DOHH2 (cell line): ENCODE data around the gene HP.

Source experiments
- CTCF ChIP-seq: fragments of 200-600 bp; sonication (generic); IDR thresholded peaks from one replicate; pipeline ENCODE4 v1.5.1; 2014; ENCODE audit warnings: antibody characterized with exemption, mild to moderate bottlenecking, low read depth, low read length; ENCODE audit not compliant: poor library complexity, severe bottlenecking
- EZH2phosphoT487 ChIP-seq: fragments of 200-600 bp; sonication (generic); IDR thresholded peaks from 2 replicates; pipeline ENCODE4 v1.6.1; 2017; ENCODE audit warnings: borderline replicate concordance, mild to moderate bottlenecking, antibody characterized with exemption, low read length, moderate library complexity, mixed read lengths

DNA sequence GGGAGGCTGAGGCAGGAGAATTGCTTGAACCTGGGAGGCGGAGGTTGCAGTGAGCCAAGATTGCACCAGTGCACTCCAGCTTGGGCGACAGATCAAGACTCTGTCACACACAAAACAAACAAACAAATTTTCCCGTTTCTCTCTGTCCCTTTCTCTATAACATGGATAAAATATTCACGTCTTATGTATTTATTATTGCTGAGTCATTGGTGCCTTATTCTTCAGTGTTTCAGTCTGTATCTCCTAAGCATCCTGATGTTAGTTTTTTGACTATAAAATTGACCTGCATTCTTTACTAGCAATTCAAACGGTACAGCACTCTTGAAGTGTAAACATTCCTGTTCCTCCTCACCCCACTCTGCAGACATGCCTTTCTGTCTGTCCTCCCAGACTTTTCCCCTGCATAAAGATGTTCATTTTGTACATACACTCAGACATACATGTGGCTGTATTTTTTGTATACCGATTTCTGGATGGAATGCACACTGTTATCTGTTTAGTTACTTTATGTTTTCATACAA is 29.4 kb upstream of the HP start:
- no peak for TF ChIP-seq EZH2phosphoT487
- TF ChIP-seq CTCF = no peak
